ENCODE measurements around the gene TOLLIP.

DNA sequence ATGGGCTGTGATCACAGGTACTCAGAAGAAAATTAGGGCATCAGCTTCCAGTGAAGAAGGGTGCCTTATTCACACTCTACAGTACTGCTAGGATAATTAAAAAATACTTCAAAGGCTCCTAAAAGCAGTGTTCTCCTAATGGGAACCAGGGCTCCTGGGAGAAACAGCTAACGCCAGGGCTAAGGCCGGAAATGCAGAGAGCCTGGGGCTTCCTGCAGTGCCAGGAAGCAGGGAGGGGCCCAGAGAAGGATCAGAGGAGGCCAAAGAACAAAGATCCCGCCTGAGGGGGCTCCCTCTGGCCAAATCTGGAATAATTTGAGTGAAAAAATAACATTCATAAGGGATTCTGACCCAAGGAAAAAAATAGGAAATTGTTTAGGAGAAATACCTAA, 27.5 kb downstream of the TOLLIP start:
- no peak for TF ChIP-seq POLR2A (IDR thresholded peaks at IDR 0.05)
- TF ChIP-seq, protein P1, sequence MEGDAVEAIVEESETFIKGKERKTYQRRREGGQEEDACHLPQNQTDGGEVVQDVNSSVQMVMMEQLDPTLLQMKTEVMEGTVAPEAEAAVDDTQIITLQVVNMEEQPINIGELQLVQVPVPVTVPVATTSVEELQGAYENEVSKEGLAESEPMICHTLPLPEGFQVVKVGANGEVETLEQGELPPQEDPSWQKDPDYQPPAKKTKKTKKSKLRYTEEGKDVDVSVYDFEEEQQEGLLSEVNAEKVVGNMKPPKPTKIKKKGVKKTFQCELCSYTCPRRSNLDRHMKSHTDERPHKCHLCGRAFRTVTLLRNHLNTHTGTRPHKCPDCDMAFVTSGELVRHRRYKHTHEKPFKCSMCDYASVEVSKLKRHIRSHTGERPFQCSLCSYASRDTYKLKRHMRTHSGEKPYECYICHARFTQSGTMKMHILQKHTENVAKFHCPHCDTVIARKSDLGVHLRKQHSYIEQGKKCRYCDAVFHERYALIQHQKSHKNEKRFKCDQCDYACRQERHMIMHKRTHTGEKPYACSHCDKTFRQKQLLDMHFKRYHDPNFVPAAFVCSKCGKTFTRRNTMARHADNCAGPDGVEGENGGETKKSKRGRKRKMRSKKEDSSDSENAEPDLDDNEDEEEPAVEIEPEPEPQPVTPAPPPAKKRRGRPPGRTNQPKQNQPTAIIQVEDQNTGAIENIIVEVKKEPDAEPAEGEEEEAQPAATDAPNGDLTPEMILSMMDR (IDR thresholded peaks at IDR 0.05), result no peak

Data from body of pancreas (tissue), 4 donors.